ENCODE data around the gene IFT80. TPM values are rescaled to one million over a fixed set of nuclear protein-coding genes. Genes with fewer than 3 reads are reported as not detected.

Gene IFT80
- total RNA-seq, 2 donors from 2014 or later = 11.1 to 15.0 TPM

- no peak for DNase-seq
- no peak for ATAC-seq
- intact Hi-C loops (cut with DNase I, micrococcal nuclease) = no loop called here
Measured at GRCh38 chr3:160402221-160403027, 3.4 kb upstream of the IFT80 start.

- ATAC-seq (no peak), DNase-seq (peak in 1 of 2 donors; percentile 28)
- intact Hi-C loops (cut with DNase I, micrococcal nuclease) = no loop called here
Measured at GRCh38 chr3:160401291-160402095, 2.5 kb upstream of the IFT80 start.

- DNase-seq (peak in 1 of 2 donors; percentile 48), ATAC-seq (peak; percentile 27)
- intact Hi-C loops (cut with DNase I, micrococcal nuclease) = no loop called here
Measured at GRCh38 chr3:160400702-160401150, 1.7 kb upstream of the IFT80 start.

GRCh38 chr3:160400030-160400701 is 1.1 kb upstream of the IFT80 start:
- intact Hi-C loops (cut with DNase I, micrococcal nuclease) = no loop called here
- ATAC-seq (peak; percentile 42), DNase-seq (peak; percentile 50 to 68)

GRCh38 chr3:160398820-160399124 is 253 bp downstream of the IFT80 start:
- ATAC-seq = no peak

GRCh38 chr3:160395297-160395696 is 3.7 kb downstream of the IFT80 start:
- intact Hi-C loops (cut with DNase I, micrococcal nuclease) = no loop called here
- DNase-seq (no peak), ATAC-seq (no peak)

More at GRCh38 chr3:160398820-160399124, 253 bp downstream of the IFT80 start:
- intact Hi-C loops (cut with DNase I, micrococcal nuclease) = no loop called here
- no peak for DNase-seq

- intact Hi-C loops (cut with DNase I, micrococcal nuclease) = no loop called here
- no peak for DNase-seq
- no peak for ATAC-seq
Measured at GRCh38 chr3:160394009-160394392, 5.0 kb downstream of the IFT80 start.

- intact Hi-C loops (cut with DNase I, micrococcal nuclease) = no loop called here
- DNase-seq (no peak), ATAC-seq (no peak)
Measured at GRCh38 chr3:160393346-160394008, 5.5 kb downstream of the IFT80 start.

GRCh38 chr3:160392798-160393197 is 6.2 kb downstream of the IFT80 start:
- intact Hi-C loops (cut with DNase I, micrococcal nuclease) = no loop called here
- ATAC-seq = no peak

GRCh38 chr3:160390565-160391138 is 8.4 kb downstream of the IFT80 start:
- ATAC-seq = no peak
- DNase-seq = no peak
- intact Hi-C loops (cut with DNase I, micrococcal nuclease) = no loop called here

More at GRCh38 chr3:160392798-160393197, 6.2 kb downstream of the IFT80 start:
- DNase-seq = no peak

GRCh38 chr3:160384639-160385318 is 14.2 kb downstream of the IFT80 start:
- intact Hi-C loops (cut with DNase I, micrococcal nuclease) = no loop called here
- DNase-seq (no peak), ATAC-seq (peak; percentile 83)

GRCh38 chr3:160381470-160381869 is 17.6 kb downstream of the IFT80 start:
- intact Hi-C loops (cut with DNase I, micrococcal nuclease) = no loop called here
- DNase-seq (no peak), ATAC-seq (no peak)

GRCh38 chr3:160379628-160380214 is 19.3 kb downstream of the IFT80 start:
- DNase-seq (no peak), ATAC-seq (no peak)
- intact Hi-C loops (cut with DNase I, micrococcal nuclease) = no loop called here

- intact Hi-C loops (cut with DNase I, micrococcal nuclease) = no loop called here
- ATAC-seq (no peak), DNase-seq (no peak)
Measured at GRCh38 chr3:160378331-160379109, 20.5 kb downstream of the IFT80 start.

- intact Hi-C loops (cut with DNase I, micrococcal nuclease) = no loop called here
- ATAC-seq = no peak
- DNase-seq = no peak
Measured at GRCh38 chr3:160376681-160377080, 22.3 kb downstream of the IFT80 start.

- no peak for ATAC-seq
- intact Hi-C loops (cut with DNase I, micrococcal nuclease) = no loop called here
- DNase-seq = no peak
Measured at GRCh38 chr3:160374925-160375324, 24.1 kb downstream of the IFT80 start.

- intact Hi-C loops (cut with DNase I, micrococcal nuclease) = no loop called here
- ATAC-seq (no peak), DNase-seq (no peak)
Measured at GRCh38 chr3:160374472-160374871, 24.6 kb downstream of the IFT80 start.

Data from left colon (tissue), 2 donors.